ENCODE results near the gene THTPA.

THTPA gene

GRCh38 chr14:23550812-23551265 lies 5.2 kb upstream of the THTPA start:
- no peak for DNase-seq (ENCODE audit: low spot score)

GRCh38 chr14:23551266-23552028 lies 4.6 kb upstream of the THTPA start, which contains the start of gene ZFHX2:
ZFHX2 (minus strand) TSS chr14:23551765; CDS start chr14:23535325, 16,440 bp downstream.
- peak; percentile 12 for DNase-seq (ENCODE audit: low spot score)
- FAIRE-seq = no peak

More at GRCh38 chr14:23550812-23551265, 5.2 kb upstream of the THTPA start:
- no peak for FAIRE-seq

DNA sequence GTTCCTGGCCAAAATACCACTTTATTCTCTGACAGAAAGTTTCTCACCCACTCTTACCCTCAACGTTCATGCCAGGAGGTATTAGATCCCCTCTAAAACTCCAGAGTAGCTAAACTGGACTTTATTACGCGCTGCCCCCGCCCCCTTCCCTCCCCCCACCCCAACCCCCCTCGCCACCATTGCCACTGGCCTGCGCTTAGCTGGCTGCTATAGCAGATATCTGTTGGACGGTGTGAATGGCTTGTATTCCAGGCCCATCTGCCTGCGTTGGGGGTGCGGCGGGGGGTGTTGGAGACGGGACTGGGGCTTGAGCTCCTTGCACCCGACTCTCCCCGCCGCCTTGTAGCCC lies 564 bp upstream of the THTPA start:
- no peak for FAIRE-seq
- no peak for DNase-seq (ENCODE audit: low spot score)

- FAIRE-seq (no peak), DNase-seq (ENCODE audit: low spot score) (no peak)
These were observed 799 bp downstream of the THTPA start for GRCh38 chr14:23556700-23557440.

GRCh38 chr14:23557521-23557920 lies 1.4 kb downstream of the THTPA start:
- DNase-seq (ENCODE audit: low spot score) = no peak
- FAIRE-seq = no peak

DNA sequence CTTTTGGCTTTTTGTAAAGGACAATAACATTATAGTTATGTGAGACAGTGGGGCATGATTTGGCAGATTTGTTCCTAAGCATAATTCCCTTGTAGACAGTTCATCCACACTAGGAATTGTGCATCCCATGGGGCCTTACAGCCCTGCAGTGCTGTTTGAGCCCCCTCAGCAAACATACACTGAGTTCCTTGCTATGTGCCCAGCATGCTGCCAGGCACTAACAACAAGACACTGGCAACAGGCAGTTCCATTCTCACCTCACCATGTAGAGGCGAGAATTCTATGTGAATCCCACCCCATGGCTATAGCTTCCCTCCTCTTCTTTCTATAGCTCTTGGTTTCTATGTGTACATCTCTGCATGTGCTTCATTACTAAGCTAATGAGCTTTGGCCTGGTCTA lies 1.9 kb downstream of the THTPA start:
- DNase-seq (ENCODE audit: low spot score) (no peak), FAIRE-seq (no peak)

DNA sequence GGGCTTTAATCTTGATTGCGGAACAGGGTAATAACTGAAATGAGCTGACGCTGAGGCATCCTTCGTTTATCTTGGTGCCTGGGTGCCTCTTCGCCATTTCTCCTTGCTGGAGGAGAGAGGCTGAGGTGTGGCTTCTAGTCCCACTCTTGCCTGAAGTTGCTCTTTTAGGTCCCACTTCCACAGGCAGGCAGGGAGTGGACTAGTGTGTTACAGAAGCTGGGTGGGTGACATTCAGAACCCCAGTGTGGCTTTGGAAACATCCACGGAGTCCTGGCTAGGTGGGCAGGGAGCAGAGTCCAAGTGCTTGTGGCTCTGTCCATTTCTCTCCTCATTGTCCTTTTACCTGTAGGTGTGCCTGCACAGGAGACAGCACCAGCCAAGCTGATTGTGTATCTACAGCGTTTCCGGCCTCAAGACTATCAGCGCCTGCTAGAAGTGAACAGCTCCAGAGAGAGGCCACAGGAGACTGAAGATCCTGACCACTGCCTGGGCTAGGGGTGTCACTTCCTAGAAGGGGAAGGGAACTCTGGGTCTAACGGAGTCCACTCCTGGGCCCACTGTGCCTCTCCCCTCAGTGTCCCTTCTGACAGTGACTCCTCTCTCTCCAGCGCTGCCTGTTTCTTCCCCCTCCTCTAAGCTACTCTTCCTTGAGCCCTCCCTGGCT lies 2.4 kb downstream of the THTPA start:
- DNase-seq (ENCODE audit: low spot score) = no peak
- FAIRE-seq = no peak

- no peak for FAIRE-seq
- no peak for DNase-seq (ENCODE audit: low spot score)
These were observed 3.2 kb downstream of the THTPA start for GRCh38 chr14:23559010-23559925.

- FAIRE-seq (no peak), DNase-seq (ENCODE audit: low spot score) (no peak)
These were observed 4.0 kb downstream of the THTPA start for GRCh38 chr14:23559926-23560520.

DNA sequence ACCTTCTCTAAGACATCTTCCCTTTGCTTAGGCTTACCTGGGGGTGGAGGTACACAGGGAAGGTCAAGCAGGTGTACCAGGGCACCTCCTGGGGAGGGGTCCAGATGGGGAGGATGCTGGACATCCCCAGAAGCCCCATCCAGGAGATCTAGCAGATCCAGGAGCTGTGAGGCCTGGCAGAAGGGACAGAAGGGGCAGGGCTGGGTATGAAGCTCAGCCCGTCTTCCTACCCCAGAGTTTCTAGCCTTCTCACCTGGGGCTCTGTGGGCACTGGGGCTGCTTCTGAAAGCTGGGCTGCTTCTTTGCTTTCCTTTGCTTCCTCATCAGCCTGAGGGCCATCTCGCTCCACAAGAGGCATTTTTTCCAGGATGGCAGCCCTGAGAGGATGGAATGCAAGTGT lies 5.2 kb downstream of the THTPA start:
- DNase-seq (ENCODE audit: low spot score) = no peak
- no peak for FAIRE-seq

DNA sequence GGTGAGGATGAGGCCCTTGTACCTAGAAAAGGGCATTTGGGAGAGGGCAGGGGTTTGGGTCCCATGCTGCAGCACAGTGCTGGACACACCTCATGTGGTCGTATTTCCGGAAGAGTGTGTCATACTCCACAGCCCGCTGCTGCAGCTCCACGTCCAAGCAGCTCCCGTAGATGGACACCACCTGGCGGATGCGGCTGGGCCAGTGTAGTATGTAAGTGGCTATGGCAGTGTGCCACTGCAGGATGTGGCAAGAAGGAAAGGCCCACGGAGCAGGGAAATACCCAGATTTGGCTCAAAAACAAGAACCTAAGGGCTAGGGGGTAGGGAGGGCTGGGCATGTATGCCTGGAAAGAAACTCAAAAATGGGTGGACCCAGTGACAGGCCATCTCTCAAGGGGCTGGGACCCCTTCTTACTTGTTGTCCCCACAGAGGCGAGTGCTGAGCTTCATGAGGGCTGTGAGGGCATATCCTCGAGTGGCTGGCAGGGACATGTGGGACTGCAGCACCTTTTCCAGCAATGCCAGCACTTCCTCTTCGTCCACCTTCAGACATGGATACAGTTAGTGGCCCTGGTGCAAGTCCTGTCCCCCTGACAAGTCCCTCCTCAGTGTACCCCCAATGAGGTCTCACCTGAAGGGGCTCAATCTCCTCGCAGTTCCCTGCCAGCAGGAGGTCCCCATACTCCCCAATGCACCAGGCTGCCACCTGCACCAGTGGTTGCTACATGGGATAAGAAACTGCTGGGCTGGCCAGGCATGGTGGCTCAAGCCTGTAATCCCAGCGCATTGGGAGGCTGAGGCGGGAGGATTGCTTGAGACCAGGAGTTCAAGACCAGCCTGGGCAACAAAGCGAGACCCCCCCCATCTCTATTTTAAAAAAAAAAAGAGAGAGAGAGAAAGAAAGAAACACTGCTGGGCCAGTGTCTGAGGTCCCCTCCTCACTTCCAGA lies 6.1 kb downstream of the THTPA start:
- FAIRE-seq = no peak
- no peak for DNase-seq (ENCODE audit: low spot score)

DNA sequence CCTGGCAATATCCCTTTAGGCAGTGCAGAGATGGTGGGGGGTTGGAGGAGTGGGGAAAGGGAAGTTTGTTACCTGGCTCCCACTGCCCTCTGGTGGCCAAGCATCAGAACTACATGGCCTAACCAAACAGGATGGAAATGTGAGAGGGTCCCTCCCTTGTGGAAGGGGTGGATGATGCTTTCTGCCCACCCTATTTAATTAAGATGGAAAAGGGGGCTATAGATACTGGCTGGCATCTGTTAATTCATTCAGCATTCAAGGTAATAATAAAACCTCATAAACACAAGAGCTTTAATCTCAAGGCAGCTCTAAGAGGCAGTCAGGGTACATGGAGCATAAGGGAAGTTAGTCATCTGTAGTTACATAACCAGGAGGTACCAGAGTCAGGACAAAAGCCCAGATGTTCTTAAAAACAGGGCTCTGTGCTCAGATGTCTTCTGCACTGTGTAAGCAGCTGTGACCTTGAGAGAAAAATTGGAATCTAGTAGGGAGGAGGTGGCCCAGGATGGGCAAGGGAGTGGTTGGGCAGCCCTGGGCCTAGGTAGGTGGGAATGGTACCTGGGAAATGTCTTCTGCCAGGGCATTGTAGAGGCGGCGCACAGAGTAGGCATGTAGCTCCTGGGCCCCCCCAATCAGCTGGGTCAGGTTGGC lies 6.9 kb downstream of the THTPA start:
- DNase-seq (ENCODE audit: low spot score) = no peak
- no peak for FAIRE-seq

GRCh38 chr14:23563473-23564180 lies 7.6 kb downstream of the THTPA start:
- no peak for FAIRE-seq
- no peak for DNase-seq (ENCODE audit: low spot score)

- FAIRE-seq = no peak
- DNase-seq (ENCODE audit: low spot score) = no peak
These were observed 8.2 kb downstream of the THTPA start for GRCh38 chr14:23564181-23564812.

DNA sequence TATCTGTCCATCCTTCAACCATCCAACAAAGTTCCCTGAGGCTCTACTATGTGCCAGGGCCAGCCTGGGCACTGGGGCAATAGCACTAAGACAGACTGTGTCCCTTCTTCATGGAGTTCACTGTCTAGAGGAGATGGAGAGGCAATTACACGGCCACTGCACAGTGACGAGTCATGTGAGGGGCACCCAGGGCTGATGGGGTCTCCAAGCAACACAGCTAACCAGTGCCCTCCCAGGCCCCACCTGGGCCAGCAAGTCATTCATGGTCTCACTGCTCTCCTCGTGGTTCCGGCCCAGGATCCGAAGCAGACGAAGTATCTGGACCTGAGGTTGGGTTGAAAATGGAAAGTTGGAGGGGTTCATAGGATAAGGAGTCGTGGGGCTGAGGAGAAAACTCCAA lies 8.8 kb downstream of the THTPA start:
- no peak for DNase-seq (ENCODE audit: low spot score)
- no peak for FAIRE-seq

- FAIRE-seq = no peak
These were observed 9.6 kb downstream of the THTPA start for GRCh38 chr14:23565626-23566025.

GRCh38 chr14:23566112-23566777 lies 10.2 kb downstream of the THTPA start:
- FAIRE-seq (no peak), DNase-seq (ENCODE audit: low spot score) (no peak)

More at GRCh38 chr14:23565626-23566025, 9.6 kb downstream of the THTPA start:
- no peak for DNase-seq (ENCODE audit: low spot score)

All from RCC 7860 (cell line).